ENCODE data around the gene CREB3L1.
"Not testable (repeated sequence)": the region's sequence is repeated elsewhere in the genome, so short reads cannot be mapped to it uniquely, and the experiment has no call there.

Gene CREB3L1

DNA sequence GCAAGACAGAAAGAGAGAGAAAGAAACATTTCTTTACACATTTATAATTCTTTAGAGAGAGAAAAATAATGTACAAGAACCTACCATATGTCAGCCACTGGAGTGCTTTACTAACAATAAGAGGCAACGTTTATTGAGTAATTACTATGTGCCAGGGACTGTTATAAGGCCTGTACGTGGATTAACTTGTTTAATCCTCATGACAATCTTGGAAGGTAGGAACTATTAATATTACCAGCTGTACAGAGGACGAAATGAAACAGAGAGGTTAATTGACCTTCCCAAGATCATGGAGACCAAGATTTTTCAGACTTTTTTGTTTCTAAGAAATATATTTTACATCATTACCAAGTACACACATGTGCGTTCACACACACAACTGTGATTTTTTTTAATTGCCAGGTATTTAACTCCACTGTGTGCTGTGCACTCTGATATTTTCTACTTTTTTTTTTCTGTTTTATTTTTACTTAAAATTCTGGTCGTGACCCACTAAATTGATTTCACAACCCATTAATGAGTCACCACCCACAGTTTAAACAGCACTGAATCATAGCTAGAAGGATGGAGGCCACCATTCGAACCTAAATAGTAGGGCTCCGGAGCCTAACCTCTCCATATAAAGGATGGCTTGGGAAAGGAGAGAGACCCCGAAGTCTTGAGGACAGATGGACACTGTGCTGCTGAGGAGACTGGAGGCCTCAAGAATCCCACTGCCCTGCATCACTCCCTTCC is 21.4 kb downstream of the CREB3L1 start:
- DNase-seq (ENCODE audit: low read depth) = no peak
- no peak overlapping the region for H3K4me3 ChIP-seq (ENCODE audit: low read length)
- TF ChIP-seq CTCF (conservative IDR thresholded peaks at IDR 0.05; ENCODE audit: low read depth, low read length) = no peak

DNA sequence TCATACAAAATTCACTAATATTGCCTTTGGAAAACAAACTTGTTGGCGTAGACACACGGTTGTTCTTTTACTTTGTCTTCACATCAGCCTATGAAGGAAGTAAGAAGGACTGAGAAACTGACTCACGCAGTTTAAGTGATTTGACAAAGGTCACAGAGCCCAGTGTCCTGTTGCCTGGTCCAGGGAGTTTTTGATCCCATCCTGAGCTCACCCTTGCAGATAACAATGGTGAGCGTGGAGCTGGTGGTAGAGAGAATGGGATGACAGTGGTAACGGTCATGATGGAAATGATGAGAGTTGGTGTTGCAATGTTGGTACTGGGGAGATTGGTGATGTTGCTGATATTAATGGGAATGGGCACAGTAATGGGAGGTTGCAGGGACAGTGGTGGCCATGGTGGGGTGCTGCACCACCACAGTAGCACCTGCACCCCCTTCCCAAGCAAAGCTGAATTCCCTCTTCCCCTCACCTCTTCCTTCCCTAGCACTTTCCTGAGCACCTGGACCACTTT is 22.0 kb downstream of the CREB3L1 start:
- TF ChIP-seq CTCF (conservative IDR thresholded peaks at IDR 0.05; ENCODE audit: low read depth, low read length) = no peak
- H3K4me3 ChIP-seq (ENCODE audit: low read length) = no peak overlapping the region
- no peak for DNase-seq (ENCODE audit: low read depth)

GRCh38 chr11:46300270-46300669 is 22.8 kb downstream of the CREB3L1 start:
- no peak overlapping the region for H3K4me3 ChIP-seq (ENCODE audit: low read length)
- no peak for DNase-seq (ENCODE audit: low read depth)
- no peak for TF ChIP-seq CTCF (conservative IDR thresholded peaks at IDR 0.05; ENCODE audit: low read depth, low read length)

- no peak for DNase-seq (ENCODE audit: low read depth)
- TF ChIP-seq CTCF (conservative IDR thresholded peaks at IDR 0.05; ENCODE audit: low read depth, low read length) = no peak
- H3K4me3 ChIP-seq (ENCODE audit: low read length) = no peak overlapping the region
Measured at GRCh38 chr11:46302866-46303265, 25.4 kb downstream of the CREB3L1 start.

DNA sequence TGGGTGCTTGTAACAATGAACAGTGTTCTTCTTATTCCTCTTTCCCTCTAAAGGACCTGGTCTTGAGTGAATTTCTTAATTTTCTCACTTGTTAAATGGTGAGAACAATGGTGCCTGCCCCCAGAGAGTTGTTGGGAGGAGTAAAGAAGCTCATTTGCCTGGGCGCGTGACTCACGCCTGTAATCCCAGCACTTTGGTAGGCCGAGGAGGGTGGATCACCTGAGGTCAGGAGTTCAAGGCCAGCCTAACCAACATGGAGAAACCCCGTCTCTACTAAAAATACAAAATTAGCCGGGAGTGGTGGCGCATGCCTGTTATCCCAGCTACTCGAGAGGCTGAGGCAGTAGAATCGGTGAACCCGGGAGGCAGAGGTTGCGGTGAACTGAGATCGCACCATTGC is 26.6 kb downstream of the CREB3L1 start:
- not testable (repeated sequence) for DNase-seq (ENCODE audit: low read depth); H3K4me3 ChIP-seq (ENCODE audit: low read length)

DNA sequence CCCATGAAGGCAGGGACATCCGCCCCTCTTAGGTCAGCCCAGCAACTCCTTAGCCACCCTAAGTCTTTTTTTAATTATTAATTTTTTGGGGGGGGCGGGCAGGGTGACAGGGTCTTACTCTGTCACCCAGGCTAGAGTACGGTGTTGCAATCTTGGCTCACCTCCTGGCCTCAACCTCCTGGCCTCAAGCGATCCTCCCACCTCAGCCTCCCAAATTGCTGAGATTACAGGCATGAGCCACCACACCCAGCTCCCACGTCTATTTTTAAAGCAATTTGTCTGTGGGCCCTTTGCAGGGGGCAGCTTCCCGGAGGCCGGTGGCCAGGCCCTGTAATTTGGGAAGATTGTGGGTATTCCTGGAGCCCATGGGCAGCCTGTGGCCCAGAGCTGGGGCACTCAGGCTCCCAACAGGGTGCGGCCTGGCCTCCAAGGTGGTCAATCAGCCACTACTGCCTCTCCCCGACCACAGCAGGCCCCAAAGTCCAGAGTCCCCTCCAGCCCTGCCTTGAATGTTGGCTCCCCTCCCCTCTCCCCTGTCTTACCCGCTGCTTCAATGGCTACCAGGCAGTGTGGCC is 27.2 kb downstream of the CREB3L1 start:
- no peak for DNase-seq (ENCODE audit: low read depth)
- no peak for TF ChIP-seq CTCF (conservative IDR thresholded peaks at IDR 0.05; ENCODE audit: low read depth, low read length)
- no peak overlapping the region for H3K4me3 ChIP-seq (ENCODE audit: low read length)

GRCh38 chr11:46305295-46305694 is 27.8 kb downstream of the CREB3L1 start:
- TF ChIP-seq CTCF (conservative IDR thresholded peaks at IDR 0.05; ENCODE audit: low read depth, low read length) = peak; percentile 23
- no peak overlapping the region for H3K4me3 ChIP-seq (ENCODE audit: low read length)
- DNase-seq (ENCODE audit: low read depth) = no peak

Measured in retinal pigment epithelial cell (primary cell).